ENCODE results near the gene BCAS3. TPM values are rescaled to one million over a fixed set of nuclear protein-coding genes. Genes with fewer than 3 reads are reported as not detected.

The BCAS3 gene
- total and polyA plus RNA-seq, 10 donors: 3.7 to 56.0 (median 42.3) TPM

- intact Hi-C loops (cut with DNase I; ENCODE audit: low total_unique reads): no loop called here
- H3K27ac ChIP-seq: no peak overlapping the region
- no peaks in the 10 kb centered on the region for H3K9me3 ChIP-seq
- no peaks in the 10 kb centered on the region for H3K36me3 ChIP-seq
- no peaks in the 10 kb centered on the region for H3K4me1 ChIP-seq
- no peak for DNase-seq
- H3K4me3 ChIP-seq: no peak overlapping the region
- TF ChIP-seq POLR2A (IDR thresholded peaks at IDR 0.05): no peak
- no peak for TF ChIP-seq POLR2AphosphoS5 (IDR thresholded peaks at IDR 0.05)
- no peak for TF ChIP-seq CTCF (IDR thresholded peaks at IDR 0.05 in 8 of 11, conservative IDR thresholded peaks at IDR 0.05 in 3 of 11)
- H3K27me3 ChIP-seq (replicated peaks in 1 of 7): no peaks in the 10 kb centered on the region
Observed at GRCh38 chr17:60781880-60782412, 104.3 kb downstream of the BCAS3 start.

- DNase-seq: no peak
- H3K4me1 ChIP-seq: no peaks in the 10 kb centered on the region
- TF ChIP-seq POLR2AphosphoS5 (IDR thresholded peaks at IDR 0.05) (no peak), CTCF (IDR thresholded peaks at IDR 0.05 in 8 of 11, conservative IDR thresholded peaks at IDR 0.05 in 3 of 11) (no peak), POLR2A (IDR thresholded peaks at IDR 0.05) (no peak)
- WGBS, 5 donors: 82 to 97% (median 90%) methylated on average over 3 of the region's 3 CpGs
- H3K27me3 ChIP-seq (replicated peaks in 1 of 7): no peaks in the 10 kb centered on the region
- no peaks in the 10 kb centered on the region for H3K36me3 ChIP-seq
- no peaks in the 10 kb centered on the region for H3K9me3 ChIP-seq
- H3K27ac ChIP-seq: no peak overlapping the region
- intact Hi-C loops (cut with DNase I; ENCODE audit: low total_unique reads): no loop called here
- no peak overlapping the region for H3K4me3 ChIP-seq
Observed at GRCh38 chr17:60782742-60783141, 105.1 kb downstream of the BCAS3 start.

GRCh38 chr17:60790205-60790604 is 112.6 kb downstream of the BCAS3 start:
- TF ChIP-seq CTCF (IDR thresholded peaks at IDR 0.05 in 8 of 11, conservative IDR thresholded peaks at IDR 0.05 in 3 of 11): no peak
- no peak for TF ChIP-seq POLR2A (IDR thresholded peaks at IDR 0.05)
- TF ChIP-seq POLR2AphosphoS5 (IDR thresholded peaks at IDR 0.05): no peak
- no peak for DNase-seq
- Histone ChIP-seq H3K9me3 (no peaks in the 10 kb centered on the region), H3K27ac (no peak overlapping the region), H3K36me3 (no peaks in the 10 kb centered on the region), H3K27me3 (replicated peaks in 1 of 7) (no peaks in the 10 kb centered on the region), H3K4me1 (no peaks in the 10 kb centered on the region), H3K4me3 (no peak overlapping the region)
- intact Hi-C loops (cut with DNase I; ENCODE audit: low total_unique reads): no loop called here

GRCh38 chr17:60792250-60792898 is 114.7 kb downstream of the BCAS3 start:
- Histone ChIP-seq H3K36me3 (no peaks in the 10 kb centered on the region), H3K27ac (no peak overlapping the region), H3K9me3 (no peaks in the 10 kb centered on the region), H3K27me3 (replicated peaks in 1 of 7) (no peaks in the 10 kb centered on the region), H3K4me3 (no peak overlapping the region), H3K4me1 (no peaks in the 10 kb centered on the region)
- WGBS, 5 donors: 88 to 91% (median 90%) methylated on average over 9 to 10 of the region's 10 CpGs
- TF ChIP-seq CTCF (IDR thresholded peaks at IDR 0.05 in 8 of 11, conservative IDR thresholded peaks at IDR 0.05 in 3 of 11): no peak
- no peak for TF ChIP-seq POLR2AphosphoS5 (IDR thresholded peaks at IDR 0.05)
- no peak for TF ChIP-seq POLR2A (IDR thresholded peaks at IDR 0.05)
- intact Hi-C loops (cut with DNase I; ENCODE audit: low total_unique reads): no loop called here
- DNase-seq: no peak

All from spleen (tissue), 11 donors.